Sigmoid colon (tissue), 7 donors: ENCODE results near the gene SLC38A3. TPM values are rescaled to one million over a fixed set of nuclear protein-coding genes. Genes with fewer than 3 reads are reported as not detected.

Experiments used
- DNase-seq: peaks from one replicate; pipeline ENCODE4 v3.0.0-alpha.2; 2019
- H3K27ac ChIP-seq, 4 donors: fragments of 200-600 bp; sonication (generic); one replicate each; pipeline ENCODE4 v1.5.1; 2016 to 2019; ENCODE audit warnings: mild to moderate bottlenecking in 1 of 4
- H3K27me3 ChIP-seq, 3 donors: fragments of 200-600 bp; sonication (generic); one replicate each; pipeline ENCODE4 v1.5.1; 2019; ENCODE audit warnings: mild to moderate bottlenecking in 1 of 3
- H3K36me3 ChIP-seq, 4 donors: fragments of 200-600 bp; sonication (generic); one replicate each; pipeline ENCODE4 v1.5.1; 2016 to 2019
- H3K4me1 ChIP-seq, 4 donors: fragments of 200-600 bp; sonication (generic); one replicate each; pipeline ENCODE4 v1.5.1; 2017 to 2019
- H3K4me3 ChIP-seq, 4 donors: fragments of 200-600 bp; sonication (generic); one replicate each; pipeline ENCODE4 v1.5.1; 2017 to 2019; ENCODE audit warnings: mild to moderate bottlenecking in 2 of 4, moderate library complexity in 1 of 4
- H3K9me3 ChIP-seq, 4 donors: fragments of 200-600 bp in 3 of 4; sonication (generic) in 3 of 4; one replicate each; pipeline versions ENCODE4 v1.5.1 to v1.6.1; 2013 to 2019
- EP300 ChIP-seq, 4 donors: sonication (generic); formaldehyde crosslinking; IDR thresholded peaks; one replicate each; pipeline ENCODE4 v1.6.1; 2017; ENCODE audit warnings: antibody characterized with exemption in 4 of 4
- POLR2A ChIP-seq, 2 donors: fragments of 450-650 bp; IDR thresholded peaks; one replicate each; pipeline ENCODE4 v1.6.1; 2016; ENCODE audit warnings: antibody characterized with exemption in 2 of 2, mild to moderate bottlenecking in 2 of 2, moderate library complexity in 2 of 2
- POLR2AphosphoS5 ChIP-seq, 4 donors: sonication (generic); formaldehyde crosslinking; IDR thresholded peaks; one replicate each; pipeline ENCODE4 v1.6.1; 2017; ENCODE audit warnings: antibody characterized with exemption in 4 of 4
- WGBS, 2 donors: extraction: QIAGEN DNeasy Blood & Tissue Kit; methylation state at CpG; one replicate each; pipeline ENCODE4 v1.1.7; 2013; 5-methylcytosine and 5-hydroxymethylcytosine counted together
- intact Hi-C: fragments of 100-400 bp; cut with DNase I; formaldehyde crosslinking; loops from one replicate; pipeline ENCODE4 v1.15.1; 2023
- polyA plus RNA-seq, 3 donors: library from polyadenylated mRNA; stranded (reverse); fragments of 200-250 nt; gene quantifications; one replicate each; pipeline ENCODE4 v1.2.3, GENCODE V29; 2013
- total RNA-seq, 4 donors: library from RNA; depleted of rRNA; stranded (reverse); fragments of >200 nt; gene quantifications; one replicate each; pipeline ENCODE4 v1.1.0, GENCODE V29; 2016
- TF ChIP-seq, protein P1 (sequence below), 4 experiments: fragments of 450-650 bp in 3 of 4; fragments of 200-600 bp in 1 of 4; IDR thresholded peaks; one replicate each; pipeline ENCODE4 v1.5.1; 2016 to 2019; ENCODE audit warnings: antibody characterized with exemption in 4 of 4, mild to moderate bottlenecking in 3 of 4, moderate library complexity in 2 of 4
- donor health status: healthy with polysubstance abuse.
- donor health status: Bipolar disorder and iron deficiency.
- donor health status: healthy.

The SLC38A3 gene
- total and polyA plus RNA-seq, 7 donors: 0.07 to 0.28 TPM; not detected in 5

DNA sequence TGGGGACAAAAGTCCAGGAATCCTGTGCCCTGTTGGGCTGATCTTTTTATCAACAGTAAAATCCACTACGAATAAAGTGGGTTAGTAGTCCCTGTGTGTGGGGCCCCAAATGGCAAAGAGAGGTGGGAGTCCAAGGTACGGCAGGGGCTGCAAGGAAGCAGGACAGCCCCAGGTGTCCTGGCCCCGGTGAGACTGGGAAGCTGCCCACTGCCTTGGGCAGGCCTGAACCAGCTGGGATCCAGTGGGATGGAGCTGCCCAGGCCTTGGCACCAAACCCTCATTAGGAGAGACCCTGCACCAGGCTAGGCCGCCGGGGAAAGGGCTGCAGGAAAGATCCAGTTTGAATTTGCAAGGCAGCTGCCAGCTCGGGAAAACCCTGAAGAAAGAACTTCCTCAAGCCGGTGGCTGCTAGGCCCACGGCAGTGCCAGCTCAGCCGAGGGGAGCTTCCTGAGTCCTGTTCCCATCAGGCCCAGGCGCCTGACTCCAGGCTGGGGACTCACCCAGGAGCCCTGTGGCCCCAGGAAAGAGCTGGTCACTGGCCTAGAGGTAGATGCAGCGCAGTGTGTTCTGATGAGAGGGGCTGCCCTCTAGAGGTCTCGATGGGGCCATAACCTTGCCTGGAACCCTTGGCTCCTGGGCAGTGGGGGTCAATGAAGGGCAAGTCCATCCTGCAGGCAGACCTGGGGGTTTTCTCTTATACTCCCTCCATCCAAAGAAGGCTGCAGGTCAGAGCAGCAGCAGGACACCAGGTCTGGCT lies 16.5 kb downstream of the SLC38A3 start:
- Histone ChIP-seq H3K27me3 (peaks cover 0 to 2% (median 0%) of the 10 kb centered on the region in 3 donors), H3K27ac (no peak overlapping the region), H3K36me3 (no peaks in the 10 kb centered on the region), H3K4me1 (peaks cover 0 to 11% (median 7%) of the 10 kb centered on the region in 4 donors), H3K9me3 (no peaks in the 10 kb centered on the region), H3K4me3 (no peak overlapping the region)
- intact Hi-C loops: no loop called here
- no peak for DNase-seq
- WGBS, 2 donors: 66 to 77% methylated on average over 12 of the region's 12 CpGs
- TF ChIP-seq EP300 (IDR thresholded peaks at IDR 0.05) (no peak), POLR2AphosphoS5 (IDR thresholded peaks at IDR 0.05) (no peak), POLR2A (IDR thresholded peaks at IDR 0.05) (no peak)
- TF ChIP-seq, protein P1, sequence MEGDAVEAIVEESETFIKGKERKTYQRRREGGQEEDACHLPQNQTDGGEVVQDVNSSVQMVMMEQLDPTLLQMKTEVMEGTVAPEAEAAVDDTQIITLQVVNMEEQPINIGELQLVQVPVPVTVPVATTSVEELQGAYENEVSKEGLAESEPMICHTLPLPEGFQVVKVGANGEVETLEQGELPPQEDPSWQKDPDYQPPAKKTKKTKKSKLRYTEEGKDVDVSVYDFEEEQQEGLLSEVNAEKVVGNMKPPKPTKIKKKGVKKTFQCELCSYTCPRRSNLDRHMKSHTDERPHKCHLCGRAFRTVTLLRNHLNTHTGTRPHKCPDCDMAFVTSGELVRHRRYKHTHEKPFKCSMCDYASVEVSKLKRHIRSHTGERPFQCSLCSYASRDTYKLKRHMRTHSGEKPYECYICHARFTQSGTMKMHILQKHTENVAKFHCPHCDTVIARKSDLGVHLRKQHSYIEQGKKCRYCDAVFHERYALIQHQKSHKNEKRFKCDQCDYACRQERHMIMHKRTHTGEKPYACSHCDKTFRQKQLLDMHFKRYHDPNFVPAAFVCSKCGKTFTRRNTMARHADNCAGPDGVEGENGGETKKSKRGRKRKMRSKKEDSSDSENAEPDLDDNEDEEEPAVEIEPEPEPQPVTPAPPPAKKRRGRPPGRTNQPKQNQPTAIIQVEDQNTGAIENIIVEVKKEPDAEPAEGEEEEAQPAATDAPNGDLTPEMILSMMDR (IDR thresholded peaks at IDR 0.05): no peak

DNA sequence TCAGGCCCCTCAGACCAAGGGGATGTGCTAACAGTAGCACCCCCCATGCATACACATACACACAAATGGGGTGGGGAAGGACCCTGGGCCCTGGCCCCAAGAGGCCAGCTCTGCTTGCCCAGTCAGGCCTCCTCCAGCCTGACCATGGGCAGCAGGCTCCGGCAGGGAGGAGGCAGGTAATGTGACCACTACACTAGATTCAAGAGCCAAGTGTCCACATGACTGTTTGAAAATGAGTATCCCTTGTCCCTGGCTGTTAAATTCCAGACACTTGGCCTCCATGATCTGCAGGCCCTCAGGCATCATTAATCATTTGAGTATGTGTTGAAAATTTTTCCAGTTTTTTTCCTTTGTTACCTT lies 17.1 kb downstream of the SLC38A3 start:
- Histone ChIP-seq H3K27me3 (peaks cover 0 to 2% (median 0%) of the 10 kb centered on the region in 3 donors), H3K36me3 (no peaks in the 10 kb centered on the region), H3K9me3 (no peaks in the 10 kb centered on the region), H3K27ac (no peak overlapping the region), H3K4me1 (peaks cover 0 to 16% (median 13%) of the 10 kb centered on the region in 4 donors), H3K4me3 (no peak overlapping the region)
- intact Hi-C loops: no loop called here
- no peak for DNase-seq
- WGBS, 2 donors: 89 to 91% methylated on average over 1 of the region's 1 CpG
- TF ChIP-seq EP300 (IDR thresholded peaks at IDR 0.05) (no peak), POLR2AphosphoS5 (IDR thresholded peaks at IDR 0.05) (no peak), POLR2A (IDR thresholded peaks at IDR 0.05) (no peak)
- TF ChIP-seq, protein P1 (IDR thresholded peaks at IDR 0.05): no peak

DNA sequence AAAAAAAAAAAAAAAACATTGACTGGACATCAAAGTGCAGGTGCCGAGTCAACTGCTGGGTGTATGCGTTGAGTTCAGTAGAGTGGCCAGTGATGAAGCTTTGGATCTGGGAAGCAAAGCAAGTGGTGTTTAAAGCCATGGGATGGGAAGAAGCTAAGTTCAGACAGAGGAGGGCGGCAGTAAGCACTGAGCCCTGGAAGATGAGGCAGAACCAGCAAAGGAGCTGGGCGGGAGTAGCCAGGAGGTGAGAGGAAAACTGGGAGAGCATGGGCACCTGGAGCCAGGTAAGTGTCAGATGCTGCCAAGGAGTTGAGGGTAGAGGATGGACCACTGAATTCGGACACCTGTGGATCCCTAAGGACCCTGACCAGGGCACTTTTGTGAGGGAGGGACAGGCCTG lies 19.6 kb downstream of the SLC38A3 start:
- DNase-seq: no peak
- Histone ChIP-seq H3K36me3 (no peaks in the 10 kb centered on the region), H3K27me3 (peaks cover 0 to 2% (median 0%) of the 10 kb centered on the region in 3 donors), H3K27ac (no peak overlapping the region), H3K4me3 (no peak overlapping the region), H3K9me3 (no peaks in the 10 kb centered on the region), H3K4me1 (peaks cover 0 to 28% (median 22%) of the 10 kb centered on the region in 4 donors)
- TF ChIP-seq POLR2AphosphoS5 (IDR thresholded peaks at IDR 0.05) (no peak), EP300 (IDR thresholded peaks at IDR 0.05) (no peak), POLR2A (IDR thresholded peaks at IDR 0.05) (no peak)
- TF ChIP-seq, protein P1 (IDR thresholded peaks at IDR 0.05): no peak
- 50 to 78% methylated on average over 5 of the region's 5 CpGs for WGBS, 2 donors
- intact Hi-C loops: no loop called here

DNA sequence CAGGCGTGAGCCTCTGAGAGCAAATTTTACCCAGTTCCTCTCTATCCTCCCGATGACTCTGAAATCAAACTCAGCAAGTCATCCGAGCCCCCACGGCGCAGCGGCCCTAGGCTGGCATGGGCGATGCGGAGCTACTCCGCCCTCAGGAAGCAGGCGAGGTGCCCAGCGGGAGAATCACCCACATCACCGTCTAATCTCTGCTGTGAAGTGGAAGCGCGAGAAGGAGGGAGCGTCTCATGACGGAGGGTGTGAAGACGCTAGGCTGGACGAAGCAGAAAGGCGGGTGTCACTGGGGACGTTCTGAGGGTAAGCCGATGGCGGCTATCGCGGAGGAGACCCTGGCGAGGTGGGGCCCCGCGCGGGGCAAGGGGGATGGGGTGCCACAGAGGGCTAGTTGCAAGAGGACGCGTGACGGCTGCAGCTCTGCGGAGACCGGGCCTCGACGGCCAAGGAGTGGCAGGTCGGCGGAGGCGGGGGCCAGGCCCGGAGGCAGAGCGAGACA lies 21.9 kb downstream of the SLC38A3 start:
- Histone ChIP-seq H3K36me3 (no peaks in the 10 kb centered on the region), H3K27ac (peak overlapping the region; percentile 70 to 77 (median 76)), H3K27me3 (no peaks in the 10 kb centered on the region), H3K4me1 (peaks cover 0 to 28% (median 22%) of the 10 kb centered on the region in 4 donors), H3K4me3 (peak overlapping the region; percentile 55 to 73 (median 62)), H3K9me3 (no peaks in the 10 kb centered on the region)
- no peak for TF ChIP-seq EP300 (IDR thresholded peaks at IDR 0.05)
- no peak for TF ChIP-seq POLR2A (IDR thresholded peaks at IDR 0.05)
- TF ChIP-seq, protein P1 (IDR thresholded peaks at IDR 0.05): no peak
- TF ChIP-seq POLR2AphosphoS5 (IDR thresholded peaks at IDR 0.05): no peak
- 1% methylated on average over 40 of the region's 40 CpGs for WGBS, 2 donors
- intact Hi-C loops: loop anchor here (1.0 to 2.0 kb wide), 4 partner anchors 19 to 106 kb away; no protein-coding TSS in a partner anchor
- DNase-seq: peak; percentile 81
